ENCODE measurements around the gene RAPGEFL1.

- TF ChIP-seq, protein P1, sequence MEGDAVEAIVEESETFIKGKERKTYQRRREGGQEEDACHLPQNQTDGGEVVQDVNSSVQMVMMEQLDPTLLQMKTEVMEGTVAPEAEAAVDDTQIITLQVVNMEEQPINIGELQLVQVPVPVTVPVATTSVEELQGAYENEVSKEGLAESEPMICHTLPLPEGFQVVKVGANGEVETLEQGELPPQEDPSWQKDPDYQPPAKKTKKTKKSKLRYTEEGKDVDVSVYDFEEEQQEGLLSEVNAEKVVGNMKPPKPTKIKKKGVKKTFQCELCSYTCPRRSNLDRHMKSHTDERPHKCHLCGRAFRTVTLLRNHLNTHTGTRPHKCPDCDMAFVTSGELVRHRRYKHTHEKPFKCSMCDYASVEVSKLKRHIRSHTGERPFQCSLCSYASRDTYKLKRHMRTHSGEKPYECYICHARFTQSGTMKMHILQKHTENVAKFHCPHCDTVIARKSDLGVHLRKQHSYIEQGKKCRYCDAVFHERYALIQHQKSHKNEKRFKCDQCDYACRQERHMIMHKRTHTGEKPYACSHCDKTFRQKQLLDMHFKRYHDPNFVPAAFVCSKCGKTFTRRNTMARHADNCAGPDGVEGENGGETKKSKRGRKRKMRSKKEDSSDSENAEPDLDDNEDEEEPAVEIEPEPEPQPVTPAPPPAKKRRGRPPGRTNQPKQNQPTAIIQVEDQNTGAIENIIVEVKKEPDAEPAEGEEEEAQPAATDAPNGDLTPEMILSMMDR (IDR thresholded peaks at IDR 0.05; ENCODE audit: insufficient read depth, low read depth, low read length), result no peak
- no peak for TF ChIP-seq EZH2 (IDR thresholded peaks at IDR 0.05; ENCODE audit: insufficient read depth, low read length)
These were observed 20.3 kb downstream of the RAPGEFL1 start for GRCh38 chr17:40197550-40197949.

Data from astrocyte (in vitro differentiated cells and primary cell).